Measurements from ENCODE around the gene EPS8.
"Not testable (repeated sequence)": the region's sequence is repeated elsewhere in the genome, so short reads cannot be mapped to it uniquely, and the experiment has no call there.

The EPS8 gene

DNA sequence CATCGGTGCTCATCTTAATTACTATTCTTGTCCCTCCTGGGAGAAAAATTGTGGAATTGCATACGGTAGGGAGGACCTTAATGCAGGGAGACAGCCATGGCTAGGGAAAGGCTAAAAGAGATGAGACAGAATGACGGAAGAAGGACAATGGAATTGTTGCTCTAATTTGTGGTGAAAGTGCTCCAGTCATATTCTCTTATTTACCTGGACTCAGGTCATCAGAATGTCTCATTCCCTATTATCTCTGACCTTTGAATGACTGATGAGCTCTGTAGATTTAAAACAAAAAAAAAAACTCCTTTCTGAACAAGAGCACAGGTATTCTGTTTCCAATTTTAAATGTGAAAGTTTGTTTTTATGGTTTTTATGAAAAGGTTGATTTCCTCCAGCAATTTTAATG, 8.6 kb upstream of the EPS8 start:
- no peak for DNase-seq

DNA sequence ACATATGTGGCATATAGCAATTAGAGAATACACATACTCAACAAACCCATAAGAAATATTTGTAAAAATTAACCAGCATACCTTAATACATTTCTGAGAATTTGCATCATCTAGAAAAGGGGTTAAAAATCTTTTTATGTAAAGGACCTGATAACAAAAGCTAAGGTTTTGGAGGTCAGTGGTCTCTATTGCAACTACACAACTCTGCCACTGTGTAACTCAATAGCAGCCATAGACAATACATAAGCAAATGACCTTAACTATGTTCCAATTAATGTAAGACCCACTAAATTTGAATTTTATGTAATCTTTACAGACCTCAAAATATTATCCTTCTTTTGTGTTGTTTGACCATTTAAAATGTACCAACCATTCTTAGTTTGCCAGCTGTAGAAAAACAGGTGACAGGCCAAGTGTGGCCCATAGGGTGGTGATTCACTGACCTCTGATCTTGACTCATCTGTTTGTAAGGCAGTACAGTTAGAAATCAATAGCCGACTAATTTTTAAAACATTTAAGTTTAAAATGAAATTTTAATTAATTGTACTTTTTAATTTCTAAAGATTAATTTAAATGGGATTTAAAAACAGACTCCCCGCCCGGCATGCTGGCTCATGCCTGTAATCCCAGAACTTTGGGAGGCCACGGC, 7.4 kb upstream of the EPS8 start:
- DNase-seq, result peak; percentile 25

DNA sequence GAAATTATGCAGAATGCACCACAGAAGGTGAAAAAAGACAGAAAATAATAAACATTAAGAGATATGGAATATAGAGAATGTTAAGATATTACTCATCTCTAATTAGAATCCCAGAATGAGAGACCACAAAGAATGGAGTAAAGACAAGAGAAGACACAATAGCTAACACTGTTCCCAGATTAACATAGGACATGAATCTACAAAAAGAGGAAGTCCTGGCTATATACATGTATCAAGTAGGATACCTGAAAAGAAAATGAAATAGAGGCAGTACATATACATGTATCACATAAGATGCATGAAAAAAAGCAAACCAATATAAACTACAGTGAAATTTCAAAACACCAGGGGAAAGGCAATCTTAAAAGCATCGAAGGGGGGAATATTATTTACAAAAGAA, 5.6 kb upstream of the EPS8 start:
- DNase-seq, result peak; percentile 20

DNA sequence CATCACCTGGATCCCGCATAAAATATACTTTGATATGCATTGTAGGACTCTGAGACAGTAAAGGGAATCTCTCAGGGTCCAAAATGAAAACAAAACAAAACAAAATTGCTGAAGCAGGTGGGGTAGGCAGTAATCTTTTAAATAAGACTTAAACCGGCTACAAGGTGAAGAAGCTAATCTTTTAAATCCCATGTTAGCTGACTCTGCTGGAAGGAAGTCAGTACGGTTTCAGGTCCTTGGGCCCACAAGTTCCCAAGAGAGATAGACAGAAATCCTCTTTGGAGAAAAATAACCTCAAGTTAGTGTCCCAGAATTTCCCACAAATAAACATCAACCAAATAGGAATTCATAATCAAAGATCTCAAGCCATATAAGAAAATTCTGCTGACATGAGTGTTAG, 5.0 kb upstream of the EPS8 start:
- no peak for DNase-seq

DNA sequence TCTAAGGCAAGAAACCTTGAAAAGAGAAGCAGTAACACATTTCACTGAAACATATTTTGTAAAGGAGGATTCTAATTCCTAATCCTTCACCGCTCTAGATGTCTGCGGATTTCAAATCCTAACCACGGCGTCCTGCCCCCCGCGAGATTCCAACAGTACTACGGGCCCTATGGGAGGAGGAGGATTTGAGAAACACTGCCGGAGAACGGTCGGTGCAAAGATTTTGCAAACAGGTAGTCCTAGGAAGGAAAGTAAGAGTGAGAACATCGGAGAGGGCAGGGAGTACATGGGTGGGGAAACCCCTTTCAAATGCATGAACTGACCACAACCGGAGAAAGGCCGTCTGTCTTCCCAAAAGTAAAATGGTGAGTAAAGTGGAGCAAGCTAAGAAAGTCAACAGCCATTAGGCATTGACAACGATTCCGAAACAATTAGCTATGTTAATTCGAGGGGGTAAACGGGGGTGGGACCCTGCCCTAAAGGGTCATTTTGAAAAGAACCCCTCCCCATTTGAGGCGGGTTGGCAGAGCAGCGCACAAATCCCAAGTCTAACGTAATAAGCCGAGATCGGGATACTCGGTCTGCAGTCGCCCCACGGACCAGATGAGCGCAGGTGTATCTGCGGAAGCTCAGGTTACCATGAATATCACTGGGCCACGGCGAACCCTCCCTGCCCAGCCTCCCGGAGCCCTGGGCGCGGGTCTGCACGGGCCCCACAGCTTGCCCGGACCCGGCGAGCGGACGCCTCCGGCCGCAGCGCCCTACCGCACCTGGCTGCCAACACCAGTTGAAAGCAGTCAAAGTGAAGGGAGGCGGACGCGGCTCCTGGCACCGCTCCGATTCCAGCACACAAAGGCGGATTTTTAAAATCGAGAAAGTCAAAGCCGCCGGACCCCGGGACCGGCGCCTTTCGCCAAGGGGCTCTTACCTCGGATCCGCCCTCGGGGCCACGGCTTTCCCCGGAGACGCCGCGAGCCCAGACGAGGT, 662 bp downstream of the EPS8 start:
- peak; percentile 52 for DNase-seq

DNA sequence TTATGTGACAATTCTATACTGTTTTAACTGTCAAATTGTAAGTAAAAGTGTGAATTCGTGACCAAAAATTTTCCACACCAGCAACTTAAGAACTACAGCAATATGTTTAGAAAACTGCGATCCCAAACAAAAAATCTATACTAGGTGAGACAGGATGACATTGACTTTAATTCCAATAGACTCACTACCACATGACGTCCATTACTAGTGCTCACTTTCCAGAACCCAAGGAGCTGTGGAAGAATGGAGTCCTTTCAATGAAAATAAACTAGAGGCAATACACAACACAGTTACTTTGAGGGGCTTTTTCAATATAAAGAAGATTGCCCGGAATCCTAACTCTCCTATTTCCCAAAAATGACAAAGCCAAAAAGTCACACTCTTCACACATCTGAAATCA, 1.4 kb downstream of the EPS8 start:
- DNase-seq, result no peak

DNA sequence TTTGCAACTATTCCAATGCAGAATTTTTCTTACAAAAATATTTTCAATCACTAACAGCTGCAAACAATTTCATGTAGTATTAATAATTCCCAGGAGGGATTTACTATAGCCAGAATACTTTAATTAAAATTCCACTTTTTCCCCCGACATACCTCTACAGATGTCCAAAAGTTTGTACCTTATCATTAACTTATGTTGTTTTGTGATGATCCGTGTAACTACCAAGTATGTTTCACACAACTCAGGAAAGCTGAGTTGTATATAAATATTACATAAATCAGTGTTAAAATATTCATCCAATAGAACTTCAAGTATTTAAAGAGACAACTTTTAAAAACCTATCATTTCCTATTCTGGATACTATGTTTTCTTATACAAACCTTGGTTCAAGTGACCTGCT, 2.4 kb downstream of the EPS8 start:
- no peak for DNase-seq

DNA sequence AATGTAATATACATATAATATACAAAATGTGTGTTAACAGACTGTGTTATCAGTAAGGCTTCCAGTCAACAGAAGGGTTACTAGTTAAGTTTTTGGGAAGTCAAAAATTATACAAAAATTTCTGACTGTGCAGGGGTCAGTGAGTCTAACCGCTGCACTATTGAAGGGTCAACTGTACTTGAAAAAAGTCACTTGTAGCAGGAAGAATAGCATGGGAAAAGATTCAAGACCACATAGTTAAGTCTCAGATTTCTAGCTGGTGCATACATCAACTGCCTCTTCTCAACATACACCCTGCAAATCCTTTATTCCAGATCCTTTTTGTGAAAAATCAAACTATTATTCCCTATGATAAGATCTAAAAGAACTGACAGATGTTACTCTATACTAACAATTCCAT, 5.9 kb downstream of the EPS8 start:
- DNase-seq, result no peak

DNA sequence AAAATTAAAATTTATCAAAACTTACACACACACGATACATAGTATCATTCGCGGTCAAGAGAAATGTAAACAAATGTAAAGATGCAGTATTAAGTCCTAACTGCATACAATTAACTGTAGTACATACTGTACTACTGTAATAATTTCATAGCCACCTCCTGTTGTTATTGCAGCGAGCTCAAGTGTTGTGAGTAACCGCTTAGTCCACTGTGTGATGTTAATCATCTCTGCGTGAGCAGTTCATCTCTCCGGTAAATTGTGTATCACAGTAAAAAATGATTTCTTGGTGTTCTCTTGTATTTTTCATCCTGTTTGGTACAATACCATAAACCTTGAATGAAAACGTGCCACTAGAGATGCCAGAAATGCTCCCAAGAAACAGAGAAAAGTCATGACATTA, 6.5 kb downstream of the EPS8 start:
- DNase-seq, result no peak

DNA sequence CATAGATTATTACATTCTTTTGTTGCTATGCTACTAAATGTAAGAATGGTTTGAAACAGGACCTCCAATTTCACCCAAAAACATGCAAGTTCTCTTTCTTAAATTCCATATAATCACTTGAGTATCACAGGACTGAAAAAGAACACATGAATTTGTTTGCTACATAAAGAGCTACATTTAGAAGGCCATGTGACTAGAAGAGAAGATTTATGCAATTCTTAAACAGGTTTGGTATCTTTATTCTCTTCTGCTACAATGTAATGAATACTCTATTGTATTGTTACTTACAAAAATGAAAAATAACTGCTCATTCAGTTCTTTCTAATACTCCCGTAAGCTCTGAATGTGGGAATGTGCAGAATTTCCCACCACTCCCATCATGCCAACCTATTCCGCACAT, 9.3 kb downstream of the EPS8 start:
- no peak for DNase-seq

DNA sequence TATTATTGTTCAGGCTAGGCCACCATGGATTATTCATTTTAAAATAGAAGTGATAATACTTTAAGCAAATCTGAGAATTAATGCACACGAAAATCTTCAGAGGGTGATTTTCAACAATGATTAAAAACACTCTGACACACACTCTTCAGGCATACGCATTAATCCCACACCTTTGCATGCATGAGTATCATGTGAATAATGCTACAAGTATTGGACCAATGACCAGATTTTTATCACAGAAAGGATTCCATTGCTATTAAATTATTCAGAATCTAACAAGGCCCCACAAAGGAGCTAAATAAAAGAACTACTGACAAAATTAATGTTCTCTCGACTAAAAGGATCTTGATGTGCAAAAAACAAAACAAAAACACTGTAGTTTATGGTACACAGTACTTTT, 11.1 kb downstream of the EPS8 start:
- peak; percentile 58 for DNase-seq

DNA sequence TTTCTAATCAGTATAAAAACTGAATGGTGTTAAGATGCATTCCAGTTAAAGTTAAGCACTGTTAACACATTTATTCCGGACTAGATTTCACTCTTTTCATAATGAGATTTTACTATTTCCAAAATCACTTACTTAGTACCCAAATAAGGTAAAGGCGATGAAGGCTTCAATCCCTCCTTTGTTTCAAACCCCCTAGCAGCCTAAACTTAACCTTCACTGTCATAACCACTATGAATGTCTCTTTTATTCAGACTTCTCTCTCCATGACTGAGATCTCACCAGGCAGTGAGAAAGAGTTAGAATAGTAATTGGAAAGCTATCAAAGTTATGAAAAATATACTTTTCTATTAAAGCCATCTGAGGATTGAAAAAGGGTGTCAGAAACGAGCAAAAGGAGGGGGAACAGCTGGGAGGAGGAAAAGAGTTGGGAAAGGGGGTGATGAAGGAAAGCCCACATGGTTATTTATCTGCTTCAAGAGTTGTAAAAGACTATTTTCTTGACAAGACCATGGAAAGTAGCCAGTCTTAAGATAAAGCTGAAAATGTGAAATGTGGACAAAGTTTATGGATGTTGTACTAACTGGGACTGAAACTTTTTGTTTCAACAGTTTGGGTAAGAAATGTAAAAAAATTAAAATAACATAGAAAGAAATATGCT, 11.7 kb downstream of the EPS8 start:
- DNase-seq, result peak; percentile 19

DNA sequence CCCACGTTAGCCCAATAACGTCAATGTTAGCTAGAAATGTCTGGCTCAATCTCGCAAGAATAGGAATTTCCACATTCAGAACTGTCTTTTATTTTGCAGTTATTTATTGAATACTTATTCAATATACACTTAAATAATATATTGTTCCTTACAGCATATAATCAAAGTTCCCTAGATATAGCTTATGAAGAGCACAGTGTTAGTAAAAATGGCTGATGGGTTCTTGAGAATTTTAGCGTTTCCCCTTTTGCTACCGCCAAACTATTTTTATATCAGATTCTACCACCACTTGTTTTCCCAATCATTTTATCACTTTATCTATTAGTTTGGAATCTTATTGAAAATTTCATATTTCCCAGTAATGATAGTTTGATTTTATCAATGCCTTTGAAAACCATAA, 12.7 kb downstream of the EPS8 start:
- DNase-seq, result no peak

DNA sequence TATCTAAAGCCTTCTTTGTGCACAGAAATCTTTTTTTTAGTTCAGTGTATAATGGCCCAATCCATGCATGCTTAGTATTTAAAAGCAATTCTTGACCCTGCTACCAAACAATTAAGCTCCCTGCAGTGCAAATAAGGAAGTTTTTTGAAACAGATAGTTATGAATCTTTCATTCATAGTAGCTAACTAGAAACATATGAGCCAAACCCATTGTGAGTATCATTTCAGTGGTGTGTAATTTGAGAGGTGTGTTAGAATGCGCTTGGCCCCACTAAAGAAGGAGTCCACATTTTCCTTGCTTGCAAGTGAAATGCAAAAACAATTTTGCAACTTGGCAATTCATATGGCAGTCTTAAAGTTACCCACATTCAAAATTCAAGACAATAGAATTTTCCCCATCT, 14.4 kb downstream of the EPS8 start:
- peak; percentile 83 for DNase-seq

DNA sequence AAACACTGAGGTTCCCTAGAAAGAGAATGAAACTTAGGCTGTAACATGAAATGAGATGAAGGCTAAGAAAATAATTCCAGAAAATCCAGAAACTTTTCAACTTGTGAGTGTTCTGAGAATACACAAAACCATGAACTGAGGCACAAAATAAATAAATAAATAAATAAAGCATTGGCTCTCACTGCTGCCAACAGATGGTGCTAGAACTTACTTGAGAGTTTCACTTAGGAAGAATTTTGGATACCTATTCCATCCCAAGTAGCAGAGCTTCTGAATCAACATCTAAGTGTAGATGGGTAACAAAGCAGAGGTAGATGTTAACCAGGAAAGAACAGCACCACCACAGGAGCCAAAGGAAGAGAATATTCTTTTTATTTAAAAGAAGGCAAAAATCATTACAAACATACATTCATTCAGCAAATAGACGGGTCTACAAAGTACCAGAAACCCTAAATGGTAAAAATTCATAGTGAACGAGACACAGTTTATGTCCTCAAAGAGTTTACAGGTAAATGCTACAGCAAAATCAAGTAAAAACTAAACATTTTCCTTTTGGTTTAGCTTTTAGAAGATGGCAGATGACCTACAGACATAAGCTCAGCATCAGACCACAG, 16.7 kb downstream of the EPS8 start:
- no peak for DNase-seq

DNA sequence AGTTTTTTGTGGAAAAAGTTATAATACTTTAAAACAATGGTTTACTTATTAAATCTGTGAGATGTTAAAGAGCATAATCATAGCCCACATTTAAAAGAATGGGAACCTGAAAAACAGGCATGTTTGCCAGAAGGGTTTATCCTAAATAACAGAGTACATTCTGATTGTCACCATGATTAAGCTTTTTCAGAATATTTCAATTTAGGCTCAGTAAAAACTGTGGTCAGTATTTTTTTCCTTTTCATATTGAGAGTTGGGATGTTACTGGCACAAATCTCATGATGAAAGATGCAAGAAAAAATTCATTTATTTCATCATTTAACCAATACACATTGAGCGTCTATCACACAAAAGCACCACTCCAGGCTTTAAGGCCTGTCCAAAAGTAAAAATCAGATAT, 18.6 kb downstream of the EPS8 start:
- no peak for DNase-seq

DNA sequence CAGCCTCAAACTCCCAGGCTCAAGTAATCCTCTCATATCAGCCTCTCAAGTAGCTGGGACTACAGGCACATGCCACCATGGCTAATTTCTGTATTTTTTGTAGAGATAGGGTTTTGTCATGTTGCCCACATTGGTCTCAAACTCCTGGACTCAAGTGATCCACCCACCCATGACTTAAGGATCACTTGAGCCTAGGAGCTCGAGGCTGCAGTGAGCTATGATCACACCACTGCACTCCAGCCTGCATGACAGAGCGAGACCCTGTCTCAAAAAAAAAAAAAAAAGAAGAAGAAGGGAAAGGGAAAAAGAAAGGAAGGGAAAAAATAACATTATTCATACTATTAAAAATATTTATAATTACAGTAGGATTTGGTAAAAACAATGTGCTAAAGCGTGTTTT, 19.2 kb downstream of the EPS8 start:
- no peak for DNase-seq

DNA sequence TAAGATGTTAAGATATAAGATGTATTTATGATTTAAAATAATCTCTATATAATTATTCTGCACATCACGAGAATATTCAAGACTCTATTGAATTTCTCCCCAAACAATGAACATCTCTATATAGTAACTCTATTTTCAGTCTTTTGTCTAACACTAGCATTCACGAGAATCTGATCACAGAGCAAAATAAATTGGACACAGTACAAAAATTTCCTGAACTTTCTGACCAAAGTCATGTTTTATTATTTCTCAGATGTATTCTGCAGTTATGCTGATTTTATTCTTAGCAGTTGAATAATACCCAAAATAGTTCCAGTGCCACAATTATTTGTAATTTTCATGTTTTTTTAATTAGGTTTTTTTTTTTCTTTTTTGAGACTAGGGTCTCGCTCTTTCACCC, 19.6 kb downstream of the EPS8 start:
- DNase-seq, result no peak

DNA sequence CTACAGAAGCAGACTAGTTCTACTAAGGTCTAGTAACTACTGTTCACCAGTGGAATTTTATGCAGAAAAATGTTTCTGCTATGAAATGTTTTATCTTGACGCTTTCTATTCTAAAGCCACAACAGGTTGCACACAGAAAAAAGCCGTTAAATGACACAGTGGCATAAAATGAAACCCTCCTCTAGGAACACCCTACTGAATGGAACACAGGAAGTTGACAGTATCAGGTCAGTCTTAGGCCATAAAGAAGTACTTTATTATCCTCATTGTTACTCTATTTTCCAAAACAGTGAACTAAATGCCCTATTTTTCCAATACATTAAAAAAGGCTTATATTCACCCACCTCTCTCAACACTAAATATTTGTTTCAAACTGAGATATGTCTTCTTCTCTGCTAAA, 21.9 kb downstream of the EPS8 start:
- DNase-seq, result no peak

DNA sequence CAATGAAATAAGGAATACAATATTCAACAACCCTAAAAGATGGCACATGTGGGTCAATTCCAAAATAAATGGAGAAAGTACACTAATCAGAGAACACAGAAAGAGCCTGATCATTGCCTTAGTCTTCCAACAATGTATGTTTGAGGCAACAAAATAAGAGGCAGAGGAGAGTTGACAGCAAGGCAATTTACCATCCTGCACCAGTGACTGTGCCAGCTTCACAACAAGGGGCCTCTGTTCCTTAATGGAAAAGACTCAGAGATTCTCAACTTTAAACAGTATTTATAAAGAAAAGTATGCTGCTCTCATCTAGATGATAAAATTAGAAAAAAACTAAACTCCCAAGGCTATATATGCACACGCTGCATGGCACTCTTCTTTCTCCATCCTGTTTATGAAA, 25.9 kb downstream of the EPS8 start:
- no peak for DNase-seq

DNA sequence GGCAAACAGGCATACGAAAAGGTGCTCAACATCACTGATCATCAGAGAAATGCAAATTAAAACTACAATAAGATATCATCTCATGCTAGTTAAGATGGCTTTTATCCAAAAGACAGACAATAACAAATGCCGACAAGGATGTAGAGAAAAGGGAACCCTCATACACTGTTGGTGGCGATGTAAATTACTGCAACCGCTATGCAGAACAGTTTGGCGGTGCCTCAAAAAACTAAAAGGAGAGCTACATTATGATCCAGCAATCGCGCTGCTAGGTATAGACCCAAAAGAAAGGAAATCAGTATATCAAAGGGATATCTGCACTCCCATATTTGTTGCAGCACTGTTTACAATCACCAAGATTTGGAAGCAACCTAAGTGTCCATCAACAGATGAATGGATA, 27.0 kb downstream of the EPS8 start:
- not testable (repeated sequence) for DNase-seq

DNA sequence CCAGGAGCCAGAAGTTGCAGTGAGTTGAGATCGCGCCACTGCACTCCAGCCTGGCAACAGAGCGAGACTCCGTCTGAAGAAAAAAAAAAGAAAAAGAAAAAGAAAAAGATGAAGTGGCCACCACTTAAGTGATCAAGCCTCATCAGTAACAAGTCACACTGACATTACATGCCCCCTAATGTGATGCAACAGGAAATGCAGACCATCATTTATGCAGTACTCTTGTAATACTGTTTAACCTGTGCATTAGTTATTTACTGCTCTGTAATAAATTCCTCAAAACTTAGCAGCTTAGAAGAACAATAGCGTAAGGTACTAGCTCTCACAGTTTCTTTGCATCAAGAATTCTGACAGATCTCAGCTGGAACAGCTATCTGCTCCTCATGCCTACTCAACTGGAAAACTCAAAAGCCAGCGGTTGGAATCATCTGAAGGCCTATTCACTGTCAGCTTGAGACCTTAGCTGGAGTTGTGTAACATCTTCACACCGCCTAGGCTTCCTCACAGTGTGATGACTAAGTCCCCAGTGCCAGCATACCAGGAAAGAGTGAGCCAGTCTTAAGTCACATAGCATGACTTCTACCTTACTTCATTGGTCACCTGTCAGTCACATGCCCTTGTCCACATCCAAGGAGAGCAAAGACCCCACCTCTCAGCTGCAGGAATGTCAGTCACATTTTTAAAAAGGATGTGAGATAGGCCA, 31.5 kb downstream of the EPS8 start:
- DNase-seq, result peak; percentile 90

DNA sequence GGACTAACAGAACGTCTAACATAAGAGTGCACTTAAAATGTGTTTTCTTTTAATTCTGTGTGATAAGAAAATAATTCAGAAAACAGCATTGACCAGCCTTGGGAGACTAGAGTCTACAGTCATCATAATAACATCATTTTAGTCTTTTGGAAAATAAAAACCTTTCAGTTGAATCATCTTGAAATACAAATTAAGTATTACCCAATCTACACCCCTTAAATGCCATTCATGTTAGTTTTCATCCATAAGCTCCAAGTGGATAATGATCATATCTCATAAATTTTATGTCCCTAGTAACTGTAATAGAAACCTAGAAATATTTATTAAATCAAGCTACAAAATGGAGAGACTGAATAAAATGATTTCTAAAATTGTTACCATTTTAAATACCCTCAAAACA, 32.4 kb downstream of the EPS8 start:
- peak; percentile 77 for DNase-seq

Data from fibroblast of skin of right quadriceps (primary cell).